HG02610 (cell line): ENCODE data around the gene LDLR.
A peak's percentile ranks its signal among the peaks of the same experiment; 100 is the strongest.
"Not testable (repeated sequence)": the region's sequence is repeated elsewhere in the genome, so short reads cannot be mapped to it uniquely, and the experiment has no call there.

Source experiments
- ATAC-seq: cut with Tn5 transposase; IDR thresholded peaks from one replicate; pipeline ENCODE4 v1.9.1; 2021; ENCODE audit warnings: mild to moderate bottlenecking, moderate library complexity; ENCODE audit not compliant: unreplicated experiment

The LDLR gene

GRCh38 chr19:11069561-11069960 lies 19.7 kb upstream of the LDLR start:
- no peak for ATAC-seq

- no peak for ATAC-seq
These were observed 19.1 kb upstream of the LDLR start for GRCh38 chr19:11070123-11070522.

GRCh38 chr19:11073568-11073967 lies 15.7 kb upstream of the LDLR start:
- no peak for ATAC-seq

GRCh38 chr19:11076792-11077191 lies 12.5 kb upstream of the LDLR start:
- ATAC-seq, result not testable (repeated sequence)

- ATAC-seq, result no peak
These were observed 10.4 kb upstream of the LDLR start for GRCh38 chr19:11078893-11079292.

GRCh38 chr19:11079999-11080398 lies 9.3 kb upstream of the LDLR start:
- ATAC-seq, result no peak

GRCh38 chr19:11087870-11088505 lies 1.3 kb upstream of the LDLR start:
- ATAC-seq, result no peak

- ATAC-seq, result no peak
These were observed 583 bp upstream of the LDLR start for GRCh38 chr19:11088506-11089253.

GRCh38 chr19:11090014-11090263 lies 676 bp downstream of the LDLR start:
- peak; percentile 6 for ATAC-seq

- peak; percentile 74 for ATAC-seq
These were observed 1.2 kb downstream of the LDLR start for GRCh38 chr19:11090264-11090996.

- no peak for ATAC-seq
These were observed 1.9 kb downstream of the LDLR start for GRCh38 chr19:11090997-11091702.

- ATAC-seq, result no peak
These were observed 2.5 kb downstream of the LDLR start for GRCh38 chr19:11091703-11092153.

GRCh38 chr19:11092181-11092538 lies 2.9 kb downstream of the LDLR start:
- ATAC-seq, result no peak

- no peak for ATAC-seq
These were observed 4.5 kb downstream of the LDLR start for GRCh38 chr19:11093689-11094238.

- ATAC-seq, result no peak
These were observed 5.2 kb downstream of the LDLR start for GRCh38 chr19:11094520-11094894.

GRCh38 chr19:11096210-11096841 lies 7.1 kb downstream of the LDLR start:
- ATAC-seq, result peak; percentile 44

- ATAC-seq, result not testable (repeated sequence)
These were observed 8.1 kb downstream of the LDLR start for GRCh38 chr19:11097367-11097766.

GRCh38 chr19:11098327-11098726 lies 9.1 kb downstream of the LDLR start:
- no peak for ATAC-seq

GRCh38 chr19:11098861-11099260 lies 9.6 kb downstream of the LDLR start:
- ATAC-seq, result no peak

GRCh38 chr19:11100049-11100448 lies 10.8 kb downstream of the LDLR start:
- no peak for ATAC-seq

GRCh38 chr19:11101057-11101456 lies 11.8 kb downstream of the LDLR start:
- ATAC-seq, result no peak
